GM12872 (cell line): ENCODE measurements around the gene CNOT4.

ENCODE experiments used
- TF ChIP-seq, protein P1 (sequence below): IDR thresholded peaks from 3 replicates; pipeline ENCODE4 v1.5.1; 2011; ENCODE audit warnings: low read depth, mild to moderate bottlenecking, low read length, moderate library complexity; ENCODE audit not compliant: insufficient read depth

The CNOT4 gene

DNA sequence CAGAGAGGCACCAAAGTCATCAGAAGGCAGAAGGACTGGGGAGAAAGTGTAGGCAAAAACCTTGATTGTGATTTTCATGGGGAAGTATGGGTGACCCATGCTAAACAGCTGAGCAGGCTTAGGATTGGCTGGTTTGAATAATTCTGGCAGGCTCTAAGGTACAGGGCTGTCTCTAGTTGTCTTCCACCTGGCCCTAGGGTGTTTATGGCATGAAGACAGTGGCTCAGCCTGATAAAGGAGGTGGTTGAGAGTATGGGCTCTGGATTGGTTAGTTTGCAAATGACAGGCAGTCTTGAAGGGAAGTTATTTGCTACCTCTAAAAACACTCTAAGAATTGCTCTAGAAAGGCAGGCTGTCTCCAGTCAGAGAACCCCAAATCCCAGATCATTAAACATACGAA is 176.0 kb downstream of the CNOT4 start:
- TF ChIP-seq, protein P1, sequence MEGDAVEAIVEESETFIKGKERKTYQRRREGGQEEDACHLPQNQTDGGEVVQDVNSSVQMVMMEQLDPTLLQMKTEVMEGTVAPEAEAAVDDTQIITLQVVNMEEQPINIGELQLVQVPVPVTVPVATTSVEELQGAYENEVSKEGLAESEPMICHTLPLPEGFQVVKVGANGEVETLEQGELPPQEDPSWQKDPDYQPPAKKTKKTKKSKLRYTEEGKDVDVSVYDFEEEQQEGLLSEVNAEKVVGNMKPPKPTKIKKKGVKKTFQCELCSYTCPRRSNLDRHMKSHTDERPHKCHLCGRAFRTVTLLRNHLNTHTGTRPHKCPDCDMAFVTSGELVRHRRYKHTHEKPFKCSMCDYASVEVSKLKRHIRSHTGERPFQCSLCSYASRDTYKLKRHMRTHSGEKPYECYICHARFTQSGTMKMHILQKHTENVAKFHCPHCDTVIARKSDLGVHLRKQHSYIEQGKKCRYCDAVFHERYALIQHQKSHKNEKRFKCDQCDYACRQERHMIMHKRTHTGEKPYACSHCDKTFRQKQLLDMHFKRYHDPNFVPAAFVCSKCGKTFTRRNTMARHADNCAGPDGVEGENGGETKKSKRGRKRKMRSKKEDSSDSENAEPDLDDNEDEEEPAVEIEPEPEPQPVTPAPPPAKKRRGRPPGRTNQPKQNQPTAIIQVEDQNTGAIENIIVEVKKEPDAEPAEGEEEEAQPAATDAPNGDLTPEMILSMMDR = no peak

DNA sequence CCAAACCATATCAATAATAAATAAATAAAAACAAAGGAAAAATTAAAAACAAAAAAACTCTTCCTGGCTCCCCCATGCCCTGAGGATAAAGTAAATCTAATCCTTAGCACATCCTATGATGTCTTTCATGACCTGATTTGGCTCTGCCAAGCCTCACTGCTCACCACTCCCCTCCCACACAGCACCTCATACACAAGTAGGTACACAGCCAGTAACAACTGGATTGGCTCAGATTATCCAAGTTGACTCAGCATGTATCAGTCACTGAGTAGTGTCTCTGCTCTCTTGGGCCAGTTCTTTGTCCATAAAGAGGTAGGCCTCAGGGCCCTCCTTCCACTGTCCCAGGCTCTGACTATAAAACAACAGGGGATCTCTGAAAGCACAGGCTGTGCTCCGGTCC is 176.7 kb downstream of the CNOT4 start:
- TF ChIP-seq, protein P1 = no peak

DNA sequence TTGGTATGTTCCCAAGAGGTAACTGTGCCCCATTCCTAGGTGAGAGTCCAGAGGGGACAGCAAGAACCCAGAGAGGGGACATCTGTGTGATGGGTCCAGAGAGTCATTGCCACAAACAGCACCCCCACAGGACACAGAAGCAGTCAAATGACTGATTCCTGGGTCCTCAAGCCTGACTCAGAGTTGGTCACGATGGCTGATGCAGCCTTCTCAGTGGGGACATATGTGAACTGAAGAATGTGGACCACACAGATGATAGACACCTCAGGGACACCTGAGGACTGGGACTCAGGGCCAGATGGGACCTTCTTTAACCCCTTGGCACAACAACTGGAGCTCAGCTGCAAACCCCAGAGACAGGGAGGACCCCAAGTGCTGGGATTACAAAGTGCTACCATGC is 179.8 kb downstream of the CNOT4 start:
- TF ChIP-seq, protein P1 = no peak

DNA sequence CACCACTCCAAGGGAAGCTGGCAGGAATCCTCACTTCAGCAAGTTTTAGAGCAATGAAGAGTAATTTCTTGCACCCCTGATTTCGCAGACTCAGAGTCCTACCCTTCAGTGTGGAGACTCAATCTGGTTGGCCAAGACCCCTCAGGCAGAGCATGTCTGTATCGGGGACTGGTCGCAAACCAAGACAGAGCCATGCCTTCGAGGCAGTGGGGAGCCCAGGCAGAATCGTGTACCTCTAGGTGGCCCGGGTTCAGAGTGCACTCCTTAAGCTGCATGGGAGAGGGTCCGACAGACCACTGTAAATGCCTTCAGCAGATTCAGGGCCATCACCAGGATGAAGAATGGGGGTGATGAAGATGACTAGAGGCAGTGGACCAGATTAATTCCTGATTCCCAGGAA is 181.4 kb downstream of the CNOT4 start:
- TF ChIP-seq, protein P1 = no peak

DNA sequence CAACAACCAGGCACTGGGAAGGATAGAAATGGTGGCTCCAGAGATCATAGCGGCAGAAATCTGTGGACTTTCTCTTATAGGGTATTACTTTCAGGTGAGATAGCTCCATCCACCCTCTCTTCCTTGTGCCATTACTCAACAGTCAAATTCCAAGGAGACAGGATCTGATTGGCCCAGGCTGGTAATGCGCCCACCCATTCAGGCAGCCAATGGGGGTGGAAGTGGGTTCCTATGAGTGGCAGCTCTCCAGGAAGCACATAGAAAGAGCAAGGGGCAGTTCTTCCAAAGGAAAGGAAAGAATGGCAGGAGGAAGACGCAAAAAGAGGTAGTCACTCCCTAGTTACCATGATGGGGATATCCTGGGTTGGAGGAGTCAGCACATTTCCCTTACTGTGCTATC is 181.8 kb downstream of the CNOT4 start:
- TF ChIP-seq, protein P1 = no peak

DNA sequence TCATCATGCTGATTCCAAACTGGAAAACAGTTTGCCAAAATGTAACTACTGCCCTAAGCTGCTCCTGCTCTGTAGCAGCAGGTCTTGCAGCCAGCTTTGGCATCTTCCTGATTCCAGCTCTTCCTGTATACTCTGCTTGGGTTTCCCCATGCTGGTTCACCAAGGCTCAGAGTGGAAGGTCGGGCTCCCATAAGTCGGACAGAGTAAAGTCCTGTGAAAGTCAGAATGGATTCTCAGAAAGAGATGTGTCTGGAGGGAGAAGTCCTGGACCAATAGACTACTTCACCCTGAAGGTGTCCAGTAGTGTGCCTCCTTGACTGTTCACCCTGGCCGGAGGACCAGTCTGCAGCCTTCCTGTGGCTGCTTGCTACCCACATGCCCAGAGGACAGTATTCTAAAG is 182.4 kb downstream of the CNOT4 start:
- TF ChIP-seq, protein P1 = no peak

DNA sequence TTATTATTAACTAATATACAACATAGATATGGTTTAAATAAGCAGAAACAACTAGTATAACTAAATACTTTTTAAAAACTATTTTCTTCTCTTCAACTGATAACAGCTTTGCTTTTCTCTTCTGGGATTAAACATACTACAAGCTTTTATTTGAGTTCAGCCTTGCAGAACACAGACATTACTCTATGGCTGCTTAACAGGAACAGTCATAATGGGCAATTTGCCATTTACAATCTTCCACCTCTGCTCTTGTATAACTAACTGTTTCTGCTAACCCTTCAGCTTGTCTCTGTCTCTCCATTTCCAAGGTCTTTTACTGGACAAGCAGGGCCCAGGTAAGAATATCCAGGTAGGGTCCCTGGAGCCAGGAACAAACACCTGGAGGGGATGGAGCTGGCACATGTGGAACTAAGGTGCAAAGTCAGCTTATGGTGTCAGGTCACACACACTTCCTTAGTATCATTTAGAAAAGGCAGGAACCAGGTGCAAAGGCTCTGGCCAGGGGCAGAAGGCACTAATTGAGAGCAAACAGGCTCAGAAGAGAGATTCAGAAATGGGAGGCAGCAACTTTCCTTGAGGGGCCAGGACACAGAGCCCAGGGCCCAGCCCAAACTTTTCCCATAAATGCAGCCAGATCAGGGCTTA is 183.1 kb downstream of the CNOT4 start:
- TF ChIP-seq, protein P1 = no peak
